Hepatocyte (in vitro differentiated cells): ENCODE results near the gene SCRT2. TPM values are rescaled to one million over a fixed set of nuclear protein-coding genes. Genes with fewer than 3 reads are reported as not detected.

Source experiments
- DNase-seq: peaks from one replicate; pipeline ENCODE4 v3.0.0-alpha.2; 2016; ENCODE audit warnings: low spot score
- H2AFZ ChIP-seq: fragments of 200-600 bp; sonication (generic); 2 replicates; pipeline ENCODE4 v1.6.0; 2016; ENCODE audit warnings: antibody characterized with exemption, mild to moderate bottlenecking
- H3K27ac ChIP-seq: fragments of 200-600 bp; sonication (generic); 2 replicates; pipeline ENCODE4 v1.5.1; 2016; ENCODE audit warnings: mild to moderate bottlenecking
- H3K27me3 ChIP-seq: fragments of 200-600 bp; sonication (generic); 2 replicates; pipeline ENCODE4 v1.6.1; 2016
- H3K36me3 ChIP-seq: fragments of 200-600 bp; sonication (generic); replicated peaks from 2 replicates; pipeline ENCODE4 v1.5.1; 2016; ENCODE audit warnings: low read depth; ENCODE audit not compliant: insufficient read depth
- H3K4me1 ChIP-seq: fragments of 200-600 bp; sonication (generic); 2 replicates; pipeline ENCODE4 v1.5.1; 2016; ENCODE audit warnings: mild to moderate bottlenecking, moderate library complexity; ENCODE audit not compliant: insufficient read depth
- H3K4me2 ChIP-seq: fragments of 200-600 bp; sonication (generic); 2 replicates; pipeline ENCODE4 v1.6.0; 2016
- H3K4me3 ChIP-seq: fragments of 200-600 bp; sonication (generic); 2 replicates; pipeline ENCODE4 v1.5.1; 2016; ENCODE audit warnings: mild to moderate bottlenecking
- H3K79me2 ChIP-seq: fragments of 200-600 bp; sonication (generic); 2 replicates; pipeline ENCODE4 v1.6.0; 2017; ENCODE audit warnings: mild to moderate bottlenecking
- H3K9me2 ChIP-seq: fragments of 200-600 bp; sonication (generic); replicated peaks from 2 replicates; pipeline ENCODE4 v1.6.0; 2017; ENCODE audit warnings: mild to moderate bottlenecking; ENCODE audit not compliant: insufficient read depth
- H3K9me3 ChIP-seq: fragments of 200-600 bp; sonication (generic); 2 replicates; pipeline ENCODE4 v1.5.1; 2016; ENCODE audit warnings: low read depth, mild to moderate bottlenecking
- H4K20me1 ChIP-seq: fragments of 200-600 bp; sonication (generic); 2 replicates; pipeline ENCODE4 v1.6.0; 2016; ENCODE audit warnings: mild to moderate bottlenecking; ENCODE audit not compliant: insufficient read depth, poor library complexity, severe bottlenecking
- EZH2 ChIP-seq: fragments of 200-600 bp; sonication (generic); IDR thresholded peaks from 2 replicates; pipeline ENCODE4 v1.6.1; 2016; ENCODE audit warnings: antibody characterized with exemption, mild to moderate bottlenecking, borderline replicate concordance
- EZH2phosphoT487 ChIP-seq: fragments of 200-600 bp; sonication (generic); IDR thresholded peaks from one replicate; pipeline ENCODE4 v1.6.1; 2018; ENCODE audit warnings: antibody characterized with exemption, mild to moderate bottlenecking, low read depth, moderate library complexity; ENCODE audit not compliant: unreplicated experiment, severe bottlenecking
- WGBS: methylation state at CpG from one replicate; pipeline ENCODE4 v1.1.6; 2016; ENCODE audit warnings: low lambda C conversion rate; ENCODE audit errors: missing lambda C conversion rate; 5-methylcytosine and 5-hydroxymethylcytosine counted together
- polyA plus RNA-seq: library from polyadenylated mRNA; unstranded; fragments of >200 nt; fragmentation: Nextera tagmentation; extraction: Ambion mirVana; gene quantifications from 2 replicates; pipeline ENCODE4 v1.2.1, GENCODE V29; 2016
- total RNA-seq: library from RNA; depleted of rRNA; stranded (reverse); fragments of >200 nt; gene quantifications from 2 replicates; pipeline ENCODE4 v1.2.3, GENCODE V29; 2014
- TF ChIP-seq, protein P1 (sequence below): fragments of 200-600 bp; sonication (generic); IDR thresholded peaks from 2 replicates; pipeline ENCODE4 v1.5.1; 2016; ENCODE audit warnings: antibody characterized with exemption, mild to moderate bottlenecking; ENCODE audit not compliant: poor library complexity

SCRT2 gene
- total and polyA plus RNA-seq, 2 experiments from 2014 or later = not detected

DNA sequence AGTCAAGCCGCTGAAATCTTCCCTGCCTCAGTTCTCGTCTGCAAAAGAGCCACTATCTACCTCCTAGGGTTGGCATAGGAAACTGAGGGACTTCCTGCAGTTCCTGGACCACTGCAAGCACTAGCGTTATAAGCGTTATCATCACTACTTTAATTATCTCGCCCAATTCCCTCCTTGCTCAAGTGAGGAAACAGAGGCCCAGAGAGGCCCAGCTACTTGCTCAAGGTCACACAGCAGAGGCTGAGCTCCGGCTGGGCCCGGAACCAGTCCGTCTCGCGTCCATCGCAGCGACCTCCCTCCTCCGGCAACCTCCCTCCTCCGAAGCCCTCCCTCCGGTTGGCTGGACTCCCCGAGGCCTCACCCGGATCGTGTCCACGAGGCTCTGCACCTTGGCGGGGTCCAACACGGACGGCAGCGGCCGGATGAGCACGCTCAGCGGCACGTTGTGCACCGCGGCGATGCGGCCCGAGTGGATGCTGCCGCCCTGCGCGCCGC, 22.9 kb downstream of the SCRT2 start:
- peak overlapping the region; percentile 88 for H3K27ac ChIP-seq
- H3K4me1 ChIP-seq = peaks cover 10% of the 10 kb centered on the region
- H3K36me3 ChIP-seq = no peaks in the 10 kb centered on the region
- peaks cover 4% of the 10 kb centered on the region for H3K79me2 ChIP-seq
- H4K20me1 ChIP-seq = no peaks in the 10 kb centered on the region
- H3K9me2 ChIP-seq = no peaks in the 10 kb centered on the region
- DNase-seq = no peak
- no peaks in the 10 kb centered on the region for H3K9me3 ChIP-seq
- peak overlapping the region; percentile 75 for H2AFZ ChIP-seq
- peak overlapping the region; percentile 63 for H3K4me3 ChIP-seq
- peak overlapping the region; percentile 89 for H3K4me2 ChIP-seq
- WGBS = 4% methylated on average over 23 of the region's 36 CpGs
- TF ChIP-seq EZH2phosphoT487 = no peak
- TF ChIP-seq, protein P1, sequence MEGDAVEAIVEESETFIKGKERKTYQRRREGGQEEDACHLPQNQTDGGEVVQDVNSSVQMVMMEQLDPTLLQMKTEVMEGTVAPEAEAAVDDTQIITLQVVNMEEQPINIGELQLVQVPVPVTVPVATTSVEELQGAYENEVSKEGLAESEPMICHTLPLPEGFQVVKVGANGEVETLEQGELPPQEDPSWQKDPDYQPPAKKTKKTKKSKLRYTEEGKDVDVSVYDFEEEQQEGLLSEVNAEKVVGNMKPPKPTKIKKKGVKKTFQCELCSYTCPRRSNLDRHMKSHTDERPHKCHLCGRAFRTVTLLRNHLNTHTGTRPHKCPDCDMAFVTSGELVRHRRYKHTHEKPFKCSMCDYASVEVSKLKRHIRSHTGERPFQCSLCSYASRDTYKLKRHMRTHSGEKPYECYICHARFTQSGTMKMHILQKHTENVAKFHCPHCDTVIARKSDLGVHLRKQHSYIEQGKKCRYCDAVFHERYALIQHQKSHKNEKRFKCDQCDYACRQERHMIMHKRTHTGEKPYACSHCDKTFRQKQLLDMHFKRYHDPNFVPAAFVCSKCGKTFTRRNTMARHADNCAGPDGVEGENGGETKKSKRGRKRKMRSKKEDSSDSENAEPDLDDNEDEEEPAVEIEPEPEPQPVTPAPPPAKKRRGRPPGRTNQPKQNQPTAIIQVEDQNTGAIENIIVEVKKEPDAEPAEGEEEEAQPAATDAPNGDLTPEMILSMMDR = no peak
- no peak for TF ChIP-seq EZH2
- H3K27me3 ChIP-seq = peaks cover 12% of the 10 kb centered on the region

DNA sequence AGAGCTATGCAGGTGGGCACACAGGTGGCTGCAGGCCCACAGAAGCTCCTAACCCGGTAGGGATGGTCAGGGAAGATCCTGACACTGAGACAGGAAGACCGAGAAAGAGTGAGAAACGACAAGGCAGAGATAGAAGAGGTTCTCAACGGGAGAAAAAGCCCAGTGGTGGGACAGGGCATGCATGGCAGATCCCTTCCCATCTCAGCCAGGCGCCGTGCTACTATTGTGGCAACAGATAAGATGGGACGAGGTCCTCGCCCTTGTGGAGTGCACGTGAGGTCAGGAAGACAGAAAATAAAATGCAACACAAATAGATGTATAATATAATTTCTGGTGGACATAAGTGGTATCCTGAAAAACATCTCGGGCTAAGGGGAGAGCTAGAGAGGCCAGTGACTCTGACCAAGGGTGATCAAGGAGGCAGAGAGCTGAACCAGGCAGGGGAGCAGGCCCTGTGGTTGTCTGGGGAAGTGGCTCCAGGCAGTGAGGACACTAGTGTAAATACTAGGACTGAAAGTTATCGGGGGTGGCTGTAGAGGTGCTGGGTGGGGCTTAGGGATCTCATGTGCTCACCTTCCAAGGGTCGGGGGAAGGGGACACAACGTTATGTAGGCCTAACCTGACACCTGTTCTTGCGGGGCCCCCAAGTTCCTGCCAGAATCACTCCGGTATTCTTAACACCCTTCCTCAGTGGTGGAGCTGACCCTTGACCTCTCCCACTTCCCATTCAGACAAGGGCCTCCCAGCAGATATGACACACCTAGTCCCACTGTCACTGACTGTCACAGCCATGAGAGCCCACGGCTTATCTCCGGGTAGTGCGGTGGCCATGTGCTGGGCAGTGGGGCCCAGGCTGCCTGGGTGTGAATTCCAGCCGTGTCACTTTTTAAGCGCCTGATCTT, 23.6 kb downstream of the SCRT2 start:
- peak; percentile 45 for DNase-seq

DNA sequence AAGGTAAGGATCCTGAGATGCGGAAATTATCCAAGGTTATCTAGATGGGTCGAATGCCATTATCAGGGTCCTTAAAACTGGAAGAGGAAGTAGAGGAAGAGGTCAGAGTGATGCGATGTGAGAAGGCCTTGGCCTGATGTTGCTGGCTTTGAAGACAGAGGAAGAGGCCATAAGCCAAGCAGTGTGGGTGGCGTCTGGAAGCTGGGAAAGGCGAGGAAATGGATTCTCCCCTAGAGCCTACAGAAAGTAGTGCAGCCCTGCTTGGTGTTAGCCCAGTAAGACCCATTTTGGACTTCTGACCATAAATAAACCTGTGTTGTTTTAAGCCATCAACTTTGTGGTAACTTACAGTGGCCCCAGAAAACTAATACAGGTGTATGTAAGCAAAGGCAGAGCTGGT, 24.6 kb downstream of the SCRT2 start:
- WGBS = 93% methylated on average over 5 of the region's 5 CpGs
- Histone ChIP-seq H3K27ac (no peak overlapping the region), H3K4me1 (peaks cover 10% of the 10 kb centered on the region), H3K9me3 (no peaks in the 10 kb centered on the region), H3K27me3 (no peaks in the 10 kb centered on the region), H3K79me2 (peaks cover 4% of the 10 kb centered on the region), H2AFZ (no peak overlapping the region), H3K36me3 (no peaks in the 10 kb centered on the region), H3K9me2 (no peaks in the 10 kb centered on the region), H3K4me2 (no peak overlapping the region), H4K20me1 (no peaks in the 10 kb centered on the region), H3K4me3 (no peak overlapping the region)
- TF ChIP-seq, protein P1 = no peak
- TF ChIP-seq EZH2phosphoT487 (no peak), EZH2 (no peak)
- DNase-seq = no peak

More for the DNA sequence above, 23.6 kb downstream of the SCRT2 start:
- peak overlapping the region; percentile 63 for H3K4me3 ChIP-seq
- H2AFZ ChIP-seq = no peak overlapping the region
- H3K4me1 ChIP-seq = peaks cover 10% of the 10 kb centered on the region
- no peaks in the 10 kb centered on the region for H3K36me3 ChIP-seq
- peaks cover 4% of the 10 kb centered on the region for H3K79me2 ChIP-seq
- 57% methylated on average over 18 of the region's 20 CpGs for WGBS
- H3K9me3 ChIP-seq = no peaks in the 10 kb centered on the region
- H3K4me2 ChIP-seq = peak overlapping the region; percentile 89
- H3K9me2 ChIP-seq = no peaks in the 10 kb centered on the region
- peak overlapping the region; percentile 88 for H3K27ac ChIP-seq
- H3K27me3 ChIP-seq = peaks cover 5% of the 10 kb centered on the region
- TF ChIP-seq, protein P1 = no peak
- no peak for TF ChIP-seq EZH2
- TF ChIP-seq EZH2phosphoT487 = no peak
- H4K20me1 ChIP-seq = no peaks in the 10 kb centered on the region
